Natural killer cell (primary cell): Measurements from ENCODE around the gene MYLK. TPM values are rescaled to one million over a fixed set of nuclear protein-coding genes. Genes with fewer than 3 reads are reported as not detected.
"Not testable (repeated sequence)": the region's sequence is repeated elsewhere in the genome, so short reads cannot be mapped to it uniquely, and the experiment has no call there.

Source experiments
- ATAC-seq, 3 donors: fragments of 150-1000 bp in 2 of 3; fragments of 200-7000 bp in 1 of 3; cut with Tn5 transposase; 1 replicate in 1 of 3; 2 replicates in 2 of 3; pipeline ENCODE4 v1.10.0; 2021; ENCODE audit warnings: mild to moderate bottlenecking in 2 of 3, moderate library complexity in 2 of 3
- DNase-seq, 2 donors: peaks; one replicate each; pipeline versions ENCODE4 v3.0.0 to v3.0.0-alpha.2; 2013 to 2021; ENCODE audit warnings: mixed read lengths in 1 of 2
- H3K27ac ChIP-seq: one replicate; pipeline ENCODE4 v1.5.1; 2013; ENCODE audit warnings: mild to moderate bottlenecking, low read length
- H3K27me3 ChIP-seq: one replicate; pipeline ENCODE4 v1.6.1; 2013; ENCODE audit warnings: low read length; ENCODE audit not compliant: control insufficient read depth, insufficient read depth
- H3K36me3 ChIP-seq: one replicate; pipeline ENCODE4 v1.6.1; 2013; ENCODE audit warnings: low read length; ENCODE audit not compliant: control insufficient read depth, insufficient read depth
- H3K4me1 ChIP-seq: one replicate; pipeline ENCODE4 v1.6.1; 2013; ENCODE audit warnings: low read length; ENCODE audit not compliant: control insufficient read depth, insufficient read depth
- H3K4me3 ChIP-seq: one replicate; pipeline ENCODE4 v1.5.1; 2013; ENCODE audit warnings: low read length
- H3K9me3 ChIP-seq: one replicate; pipeline ENCODE4 v1.6.1; 2013; ENCODE audit warnings: low read length; ENCODE audit not compliant: control insufficient read depth, insufficient read depth
- H3K27ac Mint-ChIP-seq, 2 donors: one replicate each; pipeline ENCODE4 v1.8.0; 2022; ENCODE audit warnings: mild to moderate bottlenecking in 2 of 2, mixed read lengths in 2 of 2, moderate library complexity in 1 of 2
- H3K27me3 Mint-ChIP-seq, 2 donors: one replicate each; pipeline ENCODE4 v1.8.0; 2022; ENCODE audit warnings: low read depth in 2 of 2, mixed read lengths in 2 of 2
- H3K36me3 Mint-ChIP-seq: one replicate; pipeline ENCODE4 v1.8.0; 2022; ENCODE audit warnings: mixed read lengths
- H3K4me1 Mint-ChIP-seq, 2 donors: one replicate each; pipeline ENCODE4 v1.8.0; 2022; ENCODE audit warnings: mixed read lengths in 2 of 2
- H3K4me3 Mint-ChIP-seq: one replicate; pipeline ENCODE4 v1.8.0; 2022; ENCODE audit warnings: mild to moderate bottlenecking, moderate library complexity, mixed read lengths
- H3K9me3 Mint-ChIP-seq, 2 donors: one replicate each; pipeline ENCODE4 v1.8.0; 2022; ENCODE audit warnings: mixed read lengths in 2 of 2
- CTCF ChIP-seq: fragments of 200-600 bp; IDR thresholded peaks from one replicate; pipeline ENCODE4 v1.8.0; 2022; ENCODE audit warnings: antibody characterized with exemption
- WGBS: methylation state at CpG from one replicate; pipeline ENCODE4 v1.1.7; 2013; ENCODE audit warnings: missing lambda C conversion rate; ENCODE audit not compliant: insufficient coverage; 5-methylcytosine and 5-hydroxymethylcytosine counted together
- intact Hi-C: fragments of 100-400 bp; cut with micrococcal nuclease; formaldehyde crosslinking; loops from one replicate; pipeline ENCODE4 v1.14.2; 2022
- total RNA-seq, 4 donors: library from RNA; stranded (reverse); fragments of 120-200 nt in 1 of 4; gene quantifications; one replicate each; pipeline versions ENCODE4 v1.2.3 to v1.2.4, GENCODE V29; 2013 to 2022

Gene MYLK
- total RNA-seq, 3 donors from 2014 or later (not counting 1 experiment from before 2014, with no cell fraction given) = 0.39 to 5.4 (median 3.4) TPM

GRCh38 chr3:123616593-123616992 is 267.5 kb downstream of the MYLK start:
- Mint-ChIP-seq H3K36me3 (no peaks in the 10 kb centered on the region), H3K27me3 (no peaks in the 10 kb centered on the region), H3K27ac (no peak overlapping the region), H3K4me1 (no peaks in the 10 kb centered on the region), H3K4me3 (no peak overlapping the region), H3K9me3 (no peaks in the 10 kb centered on the region)
- Histone ChIP-seq H3K27ac (no peak overlapping the region), H3K9me3 (no peaks in the 10 kb centered on the region), H3K4me3 (no peak overlapping the region), H3K36me3 (peaks cover 5% of the 10 kb centered on the region), H3K4me1 (peaks cover 10% of the 10 kb centered on the region), H3K27me3 (no peaks in the 10 kb centered on the region)
- ATAC-seq = no peak
- DNase-seq = no peak
- intact Hi-C loops = no loop called here
- 96% methylated on average over 6 of the region's 6 CpGs for whole genome bisulfite sequencing
- no peak for TF ChIP-seq CTCF

- Mint-ChIP-seq H3K4me1 (peaks cover 0 to 3% of the 10 kb centered on the region in 2 donors), H3K36me3 (no peaks in the 10 kb centered on the region), H3K4me3 (no peak overlapping the region), H3K27me3 (no peaks in the 10 kb centered on the region), H3K27ac (no peak overlapping the region), H3K9me3 (no peaks in the 10 kb centered on the region)
- WGBS = 100% methylated on average over 2 of the region's 2 CpGs
- Histone ChIP-seq H3K4me3 (no peak overlapping the region), H3K4me1 (peaks cover 3% of the 10 kb centered on the region), H3K9me3 (no peaks in the 10 kb centered on the region), H3K27me3 (no peaks in the 10 kb centered on the region), H3K27ac (no peak overlapping the region), H3K36me3 (peaks cover 5% of the 10 kb centered on the region)
- DNase-seq = no peak
- intact Hi-C loops = no loop called here
- ATAC-seq = no peak
- TF ChIP-seq CTCF = no peak
Measured at GRCh38 chr3:123613543-123613942, 270.6 kb downstream of the MYLK start.

DNA sequence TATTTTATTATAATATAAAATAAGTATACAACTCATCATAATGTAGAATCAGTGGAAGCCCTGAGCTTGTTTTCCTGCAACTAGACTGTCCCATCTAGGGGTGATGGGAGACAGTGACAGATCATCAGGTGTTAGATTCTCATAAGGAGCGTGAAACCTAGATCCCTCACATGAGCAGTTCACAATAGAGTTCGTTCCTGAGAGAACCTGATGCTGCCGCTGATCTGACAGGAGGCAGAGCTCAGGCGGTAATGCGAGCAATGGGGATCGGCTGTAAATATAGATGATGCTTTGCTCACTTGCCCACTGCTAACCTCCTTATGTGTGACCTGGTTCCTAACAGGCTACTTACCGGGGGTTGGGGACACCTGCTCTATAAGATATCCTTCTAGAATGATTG is 272.5 kb downstream of the MYLK start:
- DNase-seq, H3K27me3 ChIP-seq, intact Hi-C loops, H3K9me3 Mint-ChIP-seq, H3K4me1 ChIP-seq, H3K4me3 ChIP-seq, H3K27ac Mint-ChIP-seq, ATAC-seq, H3K36me3 Mint-ChIP-seq, H3K27ac ChIP-seq, H3K4me1 Mint-ChIP-seq, H3K9me3 ChIP-seq, H3K36me3 ChIP-seq, H3K4me3 Mint-ChIP-seq, H3K27me3 Mint-ChIP-seq: not testable (repeated sequence)
- WGBS = 97% methylated on average over 6 of the region's 7 CpGs

- no peaks in the 10 kb centered on the region for H3K4me1 ChIP-seq
- H3K27ac ChIP-seq = no peak overlapping the region
- DNase-seq (no peak), ATAC-seq (no peak)
- Mint-ChIP-seq H3K27ac (no peak overlapping the region), H3K4me3 (no peak overlapping the region), H3K27me3 (no peaks in the 10 kb centered on the region), H3K36me3 (no peaks in the 10 kb centered on the region), H3K4me1 (peaks cover 0 to 3% of the 10 kb centered on the region in 2 donors), H3K9me3 (no peaks in the 10 kb centered on the region)
- no peaks in the 10 kb centered on the region for H3K9me3 ChIP-seq
- H3K4me3 ChIP-seq = no peak overlapping the region
- H3K36me3 ChIP-seq = peaks cover 5% of the 10 kb centered on the region
- no peak for TF ChIP-seq CTCF
- H3K27me3 ChIP-seq = no peaks in the 10 kb centered on the region
- intact Hi-C loops = no loop called here
Measured at GRCh38 chr3:123611082-123611481, 273.1 kb downstream of the MYLK start.
